BLaER1 (cell line): ENCODE measurements around the gene NFIA.

Experiments
- H3K27ac ChIP-seq: shearing (Covaris generic); formaldehyde crosslinking; 2 replicates; pipeline ENCODE4 v1.8.1; 2022
- H3K27me3 ChIP-seq: shearing (Covaris generic); formaldehyde crosslinking; 2 replicates; pipeline ENCODE4 v1.8.1; 2022
- H3K36me3 ChIP-seq: shearing (Covaris generic); formaldehyde crosslinking; 2 replicates; pipeline ENCODE4 v1.8.1; 2022
- H3K4me1 ChIP-seq: shearing (Covaris generic); formaldehyde crosslinking; 2 replicates; pipeline ENCODE4 v1.8.1; 2022
- H3K4me2 ChIP-seq: shearing (Covaris generic); formaldehyde crosslinking; 2 replicates; pipeline ENCODE4 v1.8.1; 2022
- H3K4me3 ChIP-seq: shearing (Covaris generic); formaldehyde crosslinking; 2 replicates; pipeline ENCODE4 v1.8.1; 2022
- H3K9ac ChIP-seq: shearing (Covaris generic); formaldehyde crosslinking; 2 replicates; pipeline ENCODE4 v1.8.1; 2022
- H3K9me3 ChIP-seq: shearing (Covaris generic); formaldehyde crosslinking; 2 replicates; pipeline ENCODE4 v1.8.1; 2022
- H4K20me1 ChIP-seq: shearing (Covaris generic); formaldehyde crosslinking; 2 replicates; pipeline ENCODE4 v1.8.1; 2022
- Cebpa-rat ChIP-seq: shearing (Covaris generic); IDR thresholded peaks from 2 replicates; pipeline ENCODE4 v1.8.1; 2022

The NFIA gene

DNA sequence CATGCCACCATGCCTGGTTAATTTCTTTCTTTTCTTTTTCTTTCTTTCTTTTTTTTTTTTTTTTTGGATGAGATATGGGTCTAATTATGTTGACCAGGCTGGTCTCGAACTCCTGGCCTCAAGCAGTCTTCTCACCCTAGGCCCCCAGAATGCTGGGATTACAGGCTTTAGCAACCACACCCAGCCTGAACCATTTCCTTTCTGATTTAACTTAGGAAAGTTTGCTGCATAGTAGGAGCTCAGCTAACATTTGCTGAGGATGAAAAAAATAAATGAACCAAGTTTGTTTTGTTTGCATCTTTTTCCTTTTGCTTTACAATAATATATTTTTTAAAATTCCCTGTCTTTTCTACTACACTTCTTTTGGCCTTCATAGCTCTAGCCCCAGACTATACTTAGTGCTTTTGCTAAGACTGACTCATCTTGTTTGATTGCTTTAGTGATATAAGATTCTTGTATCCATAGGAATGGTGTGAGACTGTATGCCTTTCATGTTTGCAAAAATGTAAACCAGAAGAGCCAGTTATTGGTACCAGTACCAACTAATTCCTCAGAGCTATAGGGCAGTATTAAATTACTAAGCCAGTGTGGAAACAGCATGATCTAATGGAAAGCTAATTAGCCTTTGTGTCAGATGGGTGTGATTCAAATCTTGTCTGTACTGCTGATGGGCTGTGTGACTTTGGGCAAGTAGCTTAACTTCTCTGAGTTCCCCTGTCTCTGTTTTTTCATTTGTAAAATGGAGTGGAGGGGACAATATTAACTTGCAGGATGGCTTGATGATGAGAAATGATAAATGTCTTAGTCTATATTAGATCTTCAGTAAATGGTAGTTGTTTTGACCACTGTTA, 66.9 kb downstream of the NFIA start:
- Histone ChIP-seq H3K9ac (no peak overlapping the region), H3K4me3 (no peak overlapping the region), H3K9me3 (no peaks in the 10 kb centered on the region), H3K27me3 (no peaks in the 10 kb centered on the region), H3K4me2 (no peak overlapping the region), H3K27ac (no peak overlapping the region), H4K20me1 (no peaks in the 10 kb centered on the region), H3K4me1 (no peaks in the 10 kb centered on the region), H3K36me3 (no peaks in the 10 kb centered on the region)
- TF ChIP-seq Cebpa-rat, result no peak

- H3K27ac ChIP-seq, result no peak overlapping the region
- no peaks in the 10 kb centered on the region for H3K27me3 ChIP-seq
- no peaks in the 10 kb centered on the region for H3K36me3 ChIP-seq
- TF ChIP-seq Cebpa-rat, result no peak
- no peak overlapping the region for H3K9ac ChIP-seq
- H3K4me2 ChIP-seq, result no peak overlapping the region
- no peak overlapping the region for H3K4me3 ChIP-seq
- H3K9me3 ChIP-seq, result no peaks in the 10 kb centered on the region
- H4K20me1 ChIP-seq, result no peaks in the 10 kb centered on the region
- peaks cover 8% of the 10 kb centered on the region for H3K4me1 ChIP-seq
Measured at GRCh38 chr1:61151565-61151964, 69.2 kb downstream of the NFIA start.

DNA sequence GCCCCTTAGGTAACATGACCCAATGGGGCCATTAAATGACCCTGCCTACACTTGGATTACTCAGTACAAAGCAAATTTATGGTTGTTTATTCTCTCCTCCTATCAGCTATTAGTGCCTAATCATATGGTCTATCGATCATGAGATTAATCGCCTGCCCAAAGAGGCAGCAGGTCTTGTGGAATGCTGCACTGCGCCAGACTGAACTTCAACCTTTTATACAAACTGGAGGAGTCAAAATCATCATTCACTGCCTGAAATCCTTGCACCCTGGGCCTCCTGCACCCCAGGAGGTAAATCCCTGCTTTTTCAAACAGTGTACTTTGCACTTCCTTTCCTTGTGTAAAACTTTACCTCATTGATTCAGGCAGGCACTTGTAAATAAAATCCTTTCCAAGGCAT, 69.7 kb downstream of the NFIA start:
- no peak for TF ChIP-seq Cebpa-rat
- peaks cover 13% of the 10 kb centered on the region for H3K4me1 ChIP-seq
- H3K27me3 ChIP-seq, result no peaks in the 10 kb centered on the region

DNA sequence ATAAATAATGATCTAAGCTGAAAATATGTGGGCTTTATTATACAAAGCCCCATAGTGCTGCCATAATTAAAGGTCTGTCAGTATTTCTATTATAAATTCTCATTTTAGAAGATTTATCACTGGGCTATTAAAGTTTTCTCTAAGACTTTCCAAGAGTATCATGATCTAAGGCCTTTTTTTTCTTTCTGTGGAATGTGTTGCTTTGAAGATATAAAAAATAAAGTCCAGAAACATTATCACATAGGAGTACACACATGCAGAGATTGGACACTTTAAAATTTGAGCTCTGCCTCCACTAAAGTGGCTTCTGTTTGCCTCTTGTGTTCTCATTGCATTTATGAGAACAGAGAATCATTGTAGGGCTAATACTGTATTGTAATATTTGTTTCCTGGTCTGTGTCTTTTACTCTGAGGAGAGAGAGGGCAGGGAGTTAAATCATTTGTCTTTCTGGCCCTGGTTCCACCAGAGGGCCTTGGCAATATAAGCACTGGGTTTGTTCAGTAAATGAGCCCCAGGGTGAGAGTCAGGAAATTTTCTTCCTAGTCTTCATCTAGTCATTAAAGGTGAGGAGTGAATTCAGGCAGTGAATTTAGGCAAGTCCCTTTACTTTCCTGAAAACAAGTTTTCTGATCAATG, 70.2 kb downstream of the NFIA start:
- no peak for TF ChIP-seq Cebpa-rat
- no peaks in the 10 kb centered on the region for H3K36me3 ChIP-seq
- H3K9me3 ChIP-seq, result no peaks in the 10 kb centered on the region
- no peaks in the 10 kb centered on the region for H3K27me3 ChIP-seq
- no peaks in the 10 kb centered on the region for H4K20me1 ChIP-seq
- H3K9ac ChIP-seq, result no peak overlapping the region
- no peak overlapping the region for H3K27ac ChIP-seq
- H3K4me1 ChIP-seq, result peaks cover 18% of the 10 kb centered on the region
- H3K4me2 ChIP-seq, result no peak overlapping the region
- no peak overlapping the region for H3K4me3 ChIP-seq

More for the DNA sequence above, 69.7 kb downstream of the NFIA start:
- Histone ChIP-seq H3K9me3 (no peaks in the 10 kb centered on the region), H3K4me3 (no peak overlapping the region), H3K9ac (no peak overlapping the region), H3K27ac (no peak overlapping the region), H3K4me2 (no peak overlapping the region), H3K36me3 (no peaks in the 10 kb centered on the region), H4K20me1 (no peaks in the 10 kb centered on the region)

GRCh38 chr1:61156576-61157467, 74.5 kb downstream of the NFIA start:
- Histone ChIP-seq H3K4me1 (peaks cover 32% of the 10 kb centered on the region), H4K20me1 (no peaks in the 10 kb centered on the region; the same call in 1 of the 2 replicates), H3K4me2 (peak overlapping the region; percentile 49), H3K27ac (no peak overlapping the region), H3K36me3 (no peaks in the 10 kb centered on the region), H3K4me3 (no peak overlapping the region), H3K9me3 (no peaks in the 10 kb centered on the region), H3K9ac (no peak overlapping the region), H3K27me3 (no peaks in the 10 kb centered on the region; the same call in 1 of the 2 replicates)
- no peak for TF ChIP-seq Cebpa-rat

DNA sequence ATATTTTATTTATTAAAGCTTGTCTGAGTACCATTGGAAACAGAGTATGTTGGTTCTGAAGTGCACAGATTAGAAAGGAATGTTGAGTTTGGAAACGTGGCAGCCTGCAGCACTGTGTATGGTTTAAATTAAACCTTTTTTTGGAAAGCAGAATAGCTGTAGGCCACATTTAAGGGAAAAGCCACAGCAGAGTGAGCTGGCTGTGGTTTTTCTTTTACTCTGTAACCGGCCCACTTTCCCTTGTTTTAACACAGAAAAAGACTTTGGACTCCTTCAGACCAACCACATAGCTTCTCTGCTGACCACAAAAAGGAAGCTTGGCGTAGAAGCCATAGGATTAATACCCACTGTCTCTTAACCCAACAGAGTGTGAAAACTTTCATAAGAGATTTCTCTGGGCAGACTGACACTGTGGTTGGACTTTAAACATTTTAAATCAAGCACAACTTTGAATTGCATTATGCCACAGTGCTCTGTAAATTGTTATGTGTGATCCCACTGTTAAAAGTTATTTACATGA, 75.2 kb downstream of the NFIA start:
- H3K4me3 ChIP-seq, result no peak overlapping the region
- no peaks in the 10 kb centered on the region for H3K9me3 ChIP-seq
- peaks cover 32% of the 10 kb centered on the region for H3K4me1 ChIP-seq
- H4K20me1 ChIP-seq, result no peaks in the 10 kb centered on the region; the same call in 1 of the 2 replicates
- H3K27me3 ChIP-seq, result no peaks in the 10 kb centered on the region; the same call in 1 of the 2 replicates
- H3K36me3 ChIP-seq, result no peaks in the 10 kb centered on the region
- H3K27ac ChIP-seq, result no peak overlapping the region
- H3K9ac ChIP-seq, result no peak overlapping the region
- TF ChIP-seq Cebpa-rat, result no peak
- peak overlapping the region; percentile 49 for H3K4me2 ChIP-seq

- TF ChIP-seq Cebpa-rat, result no peak
- Histone ChIP-seq H3K4me3 (no peak overlapping the region), H3K4me2 (peak overlapping the region; percentile 49), H3K36me3 (no peaks in the 10 kb centered on the region), H4K20me1 (no peaks in the 10 kb centered on the region; the same call in 1 of the 2 replicates), H3K9ac (no peak overlapping the region), H3K27me3 (no peaks in the 10 kb centered on the region; the same call in 1 of the 2 replicates), H3K4me1 (peaks cover 32% of the 10 kb centered on the region), H3K27ac (no peak overlapping the region), H3K9me3 (no peaks in the 10 kb centered on the region)
Measured at GRCh38 chr1:61158591-61158990, 76.2 kb downstream of the NFIA start.

GRCh38 chr1:61160526-61160925, 78.2 kb downstream of the NFIA start:
- no peak for TF ChIP-seq Cebpa-rat
- H3K27me3 ChIP-seq, result no peaks in the 10 kb centered on the region; the same call in 1 of the 2 replicates
- H3K9ac ChIP-seq, result no peak overlapping the region
- no peaks in the 10 kb centered on the region for H3K36me3 ChIP-seq
- no peaks in the 10 kb centered on the region for H3K9me3 ChIP-seq
- H3K4me1 ChIP-seq, result peaks cover 32% of the 10 kb centered on the region
- no peak overlapping the region for H3K4me2 ChIP-seq
- H3K4me3 ChIP-seq, result no peak overlapping the region
- H4K20me1 ChIP-seq, result no peaks in the 10 kb centered on the region; the same call in 1 of the 2 replicates
- no peak overlapping the region for H3K27ac ChIP-seq

GRCh38 chr1:61162520-61163258, 80.3 kb downstream of the NFIA start:
- Histone ChIP-seq H3K4me3 (no peak overlapping the region), H3K27ac (no peak overlapping the region), H3K9ac (no peak overlapping the region), H3K4me2 (no peak overlapping the region), H4K20me1 (no peaks in the 10 kb centered on the region; the same call in 1 of the 2 replicates), H3K27me3 (no peaks in the 10 kb centered on the region; the same call in 1 of the 2 replicates), H3K9me3 (no peaks in the 10 kb centered on the region), H3K4me1 (peaks cover 13% of the 10 kb centered on the region), H3K36me3 (no peaks in the 10 kb centered on the region)
- TF ChIP-seq Cebpa-rat, result no peak
